ENCODE results near the gene FKTN.

The FKTN gene

DNA sequence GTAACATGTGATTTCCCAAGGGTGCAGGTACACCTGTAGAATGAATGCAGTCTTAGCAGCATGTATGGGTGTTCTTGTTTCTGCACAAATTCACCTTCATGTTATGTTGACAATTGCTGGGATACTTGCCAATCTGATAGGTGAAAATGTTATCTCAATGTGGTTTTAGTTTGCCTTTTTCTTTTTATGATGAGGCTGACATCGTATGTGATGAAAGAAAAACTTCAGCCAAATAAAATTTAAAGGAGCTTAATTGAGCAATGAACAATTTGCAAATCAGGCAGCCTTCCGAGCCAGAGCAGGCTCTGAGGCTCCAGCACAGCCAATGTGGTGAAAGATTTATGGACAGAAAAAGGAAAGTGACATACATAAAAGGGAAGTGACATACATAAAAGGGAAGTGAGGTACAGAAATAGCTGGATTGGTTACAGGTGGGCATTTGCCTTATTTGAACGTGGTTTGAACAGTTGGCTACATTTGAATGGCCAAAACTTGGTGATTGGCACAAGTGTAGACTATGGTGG lies 114.8 kb downstream of the FKTN start:
- no peak for DNase-seq (ENCODE audit: low read depth, low spot score)
- no peak overlapping the region for H3K4me3 ChIP-seq (ENCODE audit: low read length)

DNA sequence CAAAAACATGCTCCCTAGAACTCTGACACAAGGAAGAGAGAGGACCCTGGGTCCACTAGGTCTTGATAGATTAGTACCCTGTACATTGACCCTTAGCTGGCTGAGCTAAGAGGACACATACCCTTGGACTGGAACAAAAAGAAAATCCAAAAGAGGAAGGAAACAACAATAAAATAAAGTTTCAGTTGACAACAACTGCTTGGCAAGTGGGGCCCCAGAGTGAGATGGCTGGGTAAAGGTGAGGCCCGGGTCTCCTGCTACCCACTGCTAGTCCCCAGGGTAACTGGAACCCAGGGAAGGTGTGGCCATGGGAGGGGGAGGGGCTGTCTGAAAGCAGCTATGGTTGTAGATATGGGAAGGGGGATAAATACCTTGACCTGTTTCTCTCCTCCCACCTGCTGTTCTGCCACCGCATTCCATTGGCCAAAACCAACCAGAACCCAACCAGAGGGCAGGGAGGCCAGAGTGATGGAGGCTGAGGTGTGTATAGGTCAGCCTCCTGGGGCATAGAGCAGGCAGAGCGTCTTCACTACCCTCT lies 116.0 kb downstream of the FKTN start:
- DNase-seq (ENCODE audit: low read depth, low spot score) = no peak
- no peak overlapping the region for H3K4me3 ChIP-seq (ENCODE audit: low read length)

DNA sequence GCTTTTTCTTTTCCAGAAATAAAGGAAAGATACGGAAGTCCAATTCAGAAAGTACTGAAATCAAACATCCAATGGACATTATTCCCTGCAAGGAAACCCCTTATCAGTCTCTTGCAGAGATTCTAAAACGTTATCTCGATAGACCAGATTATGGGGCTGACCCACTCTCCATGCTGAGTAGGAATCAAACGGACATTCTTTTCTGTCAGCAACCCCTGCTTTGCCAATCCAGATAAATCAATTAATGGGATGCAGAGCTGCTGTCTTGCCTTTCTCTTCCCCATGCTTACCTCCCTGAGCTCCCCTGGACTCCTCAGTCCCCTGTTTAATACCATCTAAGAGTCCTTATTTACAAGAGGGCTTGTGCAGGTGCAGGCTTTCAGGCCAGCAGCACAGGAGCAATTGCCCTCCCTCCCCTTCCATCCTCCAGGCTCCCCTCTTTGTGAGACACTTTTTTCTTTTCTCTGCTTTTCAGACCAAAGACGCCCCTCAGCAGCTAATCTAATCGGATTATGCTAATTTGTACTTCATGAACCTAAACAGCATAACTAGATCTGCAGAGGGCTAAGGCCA lies 118.5 kb downstream of the FKTN start:
- DNase-seq (ENCODE audit: low read depth, low spot score) = no peak
- H3K4me3 ChIP-seq (ENCODE audit: low read length) = no peak overlapping the region

DNA sequence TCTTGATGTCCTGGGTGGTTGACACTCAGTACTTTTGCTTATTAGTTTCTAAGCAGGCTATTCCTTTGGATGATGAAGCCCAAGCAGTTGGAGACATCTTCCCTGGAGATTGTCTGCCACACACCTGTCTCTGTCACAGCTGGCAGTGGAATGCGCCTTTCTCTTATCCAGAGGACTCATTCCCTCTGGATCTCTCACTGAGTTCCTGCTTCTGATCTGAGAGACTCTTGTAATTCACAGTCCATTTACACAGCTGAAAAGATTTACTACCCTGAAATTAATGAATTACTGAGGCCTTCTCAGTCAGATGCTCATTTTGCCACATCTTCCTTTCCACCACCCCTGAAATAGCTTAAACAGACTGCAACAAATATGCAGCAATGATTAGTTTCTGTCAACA lies 120.2 kb downstream of the FKTN start:
- no peak for DNase-seq (ENCODE audit: low read depth, low spot score)
- H3K4me3 ChIP-seq (ENCODE audit: low read length) = no peak overlapping the region

DNA sequence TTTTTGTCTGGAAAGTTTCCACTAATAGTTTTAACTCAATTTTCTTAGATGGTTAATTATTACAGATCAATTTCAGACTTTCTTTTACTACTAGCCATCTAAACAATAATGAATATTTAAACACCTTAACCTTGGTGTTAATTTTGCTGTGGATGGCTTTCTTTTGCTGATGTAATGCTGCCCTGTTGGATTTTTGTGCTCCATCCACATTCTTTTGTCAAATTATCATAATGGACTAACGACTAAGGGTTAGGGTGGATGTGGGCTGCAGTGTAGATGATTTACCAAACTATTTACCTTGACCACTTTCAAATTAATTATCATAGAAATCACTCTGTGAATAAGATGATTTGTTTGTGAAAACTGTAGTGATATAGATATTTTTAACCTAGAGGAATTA lies 120.8 kb downstream of the FKTN start:
- no peak overlapping the region for H3K4me3 ChIP-seq (ENCODE audit: low read length)
- no peak for DNase-seq (ENCODE audit: low read depth, low spot score)

DNA sequence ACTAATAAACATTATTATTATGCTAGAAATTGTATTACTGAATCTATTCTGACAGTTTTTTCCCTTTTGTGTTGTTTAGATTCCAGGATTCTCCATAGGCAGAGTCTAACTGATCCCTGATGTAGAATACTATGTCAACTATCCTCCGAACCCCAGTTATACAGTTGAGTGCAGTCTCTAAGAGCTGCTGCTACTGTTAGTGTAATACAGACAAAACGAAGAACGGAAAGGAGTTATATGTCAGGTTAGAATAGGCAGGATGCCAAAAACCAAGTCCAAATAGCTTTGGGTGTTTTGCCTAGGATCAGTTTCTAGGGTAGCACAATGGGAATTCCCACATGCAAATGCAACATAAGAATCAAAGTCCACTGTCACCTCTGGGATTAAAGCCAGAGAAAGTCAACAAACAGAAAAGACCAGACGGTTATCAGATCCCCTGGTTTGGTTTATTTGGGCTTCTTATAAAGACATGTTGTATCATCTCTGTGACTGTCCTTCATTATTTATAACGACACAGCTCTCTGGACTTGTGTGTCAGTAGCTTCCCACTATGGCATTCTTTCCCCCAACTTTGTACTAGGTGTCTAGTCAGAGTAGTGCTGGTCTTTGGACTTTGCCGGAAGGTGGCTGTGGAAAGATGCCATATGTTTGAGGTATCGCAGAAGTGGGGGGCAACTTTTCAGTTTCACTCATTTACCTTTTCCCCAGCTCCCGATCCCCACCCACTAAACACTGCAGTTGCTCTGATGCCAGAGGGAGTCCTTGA lies 121.5 kb downstream of the FKTN start:
- no peak for DNase-seq (ENCODE audit: low read depth, low spot score)
- H3K4me3 ChIP-seq (ENCODE audit: low read length) = no peak overlapping the region

DNA sequence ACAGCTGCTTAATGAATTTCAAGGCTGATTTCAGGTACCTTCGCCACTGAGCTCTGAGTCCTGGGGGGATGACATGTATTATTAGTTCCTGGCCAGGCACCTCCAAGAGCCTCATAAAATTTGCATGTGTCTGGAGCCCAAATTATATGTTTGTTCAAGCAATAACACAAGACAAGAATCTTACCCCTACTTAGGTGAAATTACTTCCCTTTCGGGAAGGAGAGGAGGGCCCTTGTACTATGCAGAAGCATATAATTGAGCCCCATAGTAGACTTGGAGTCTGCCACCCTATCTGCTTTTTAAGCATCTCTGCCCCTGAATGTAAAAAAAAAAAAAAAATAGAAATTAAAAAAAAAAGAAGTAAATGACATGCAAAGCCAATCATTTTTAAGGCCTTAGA lies 123.4 kb downstream of the FKTN start:
- no peak for DNase-seq (ENCODE audit: low read depth, low spot score)

DNA sequence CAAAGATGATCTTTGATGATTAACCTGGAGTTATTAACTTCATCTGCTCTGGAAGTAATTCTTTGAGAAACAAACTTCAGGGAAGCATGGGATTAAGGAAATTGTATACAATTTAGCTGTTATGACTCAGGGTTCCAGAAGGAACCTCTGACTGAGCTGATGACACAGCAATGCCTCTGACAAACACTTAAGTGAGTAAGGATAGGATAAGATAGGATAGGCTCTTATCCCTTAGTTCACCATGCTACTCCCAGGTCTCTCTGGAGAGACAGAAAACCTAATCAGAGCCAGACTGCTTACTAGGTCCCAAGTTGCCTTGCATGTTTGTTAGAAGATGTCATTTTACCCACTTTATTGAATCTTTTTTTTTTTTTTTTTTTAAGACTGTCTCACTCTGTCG lies 123.8 kb downstream of the FKTN start:
- DNase-seq (ENCODE audit: low read depth, low spot score) = no peak
- no peak overlapping the region for H3K4me3 ChIP-seq (ENCODE audit: low read length)

More for the DNA sequence above, 123.4 kb downstream of the FKTN start:
- no peak overlapping the region for H3K4me3 ChIP-seq (ENCODE audit: low read length)

DNA sequence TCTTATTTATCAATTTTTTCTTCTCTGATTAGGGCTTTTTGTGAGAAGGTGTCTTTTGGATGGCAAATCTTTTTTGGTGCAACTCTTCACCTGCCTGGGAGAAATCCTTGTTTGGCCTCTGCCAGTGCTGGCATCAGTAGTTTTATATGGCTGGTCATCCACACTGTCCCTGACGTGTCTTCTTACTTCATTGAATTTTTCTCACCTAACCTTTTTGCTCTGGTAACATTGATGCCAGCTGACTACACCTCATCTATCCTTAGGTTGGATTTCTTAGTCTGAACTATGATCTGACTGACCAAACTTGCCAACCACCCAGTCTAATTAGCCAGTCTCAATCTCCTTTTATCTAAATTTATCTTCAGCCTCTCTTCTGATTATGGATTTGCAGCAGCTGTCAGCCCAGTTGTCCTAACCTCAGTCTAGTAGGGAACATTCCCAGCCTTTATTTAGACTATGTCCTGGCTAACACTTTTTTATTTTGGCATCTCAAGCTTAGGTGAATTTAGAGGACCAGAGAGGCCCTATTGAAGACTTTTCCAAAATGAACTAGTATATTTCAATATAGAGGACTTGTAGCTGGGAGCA lies 125.9 kb downstream of the FKTN start:
- no peak overlapping the region for H3K4me3 ChIP-seq (ENCODE audit: low read length)
- no peak for DNase-seq (ENCODE audit: low read depth, low spot score)

DNA sequence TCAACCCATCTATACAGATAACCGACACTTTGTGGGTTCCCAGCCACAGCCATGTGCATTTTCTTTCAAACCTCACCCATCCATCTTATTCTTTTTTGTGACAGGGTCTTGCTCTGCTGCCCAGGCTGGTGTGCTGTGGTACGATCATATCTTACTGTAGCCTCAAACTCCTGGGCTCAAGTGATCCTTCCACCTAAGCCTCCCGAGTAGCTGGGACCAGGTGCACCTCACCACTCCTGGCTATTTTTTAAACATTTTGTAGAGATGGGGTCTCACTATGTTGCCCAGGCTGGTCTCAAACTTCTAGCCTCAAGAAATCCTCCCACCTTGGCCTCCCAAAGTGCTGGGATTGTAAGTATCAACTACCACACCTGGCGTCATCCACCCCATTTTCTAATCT lies 129.0 kb downstream of the FKTN start:
- no peak overlapping the region for H3K4me3 ChIP-seq (ENCODE audit: low read length)
- DNase-seq (ENCODE audit: low read depth, low spot score) = no peak
